GM18519 (cell line): Measurements from ENCODE around the gene SEMA4D.

Experiments used
- ATAC-seq: cut with Tn5 transposase; IDR thresholded peaks from one replicate; pipeline ENCODE4 v1.9.1; 2021; ENCODE audit warnings: mild to moderate bottlenecking, moderate library complexity; ENCODE audit not compliant: unreplicated experiment, low FRiP score

Gene SEMA4D

GRCh38 chr9:89497978-89498851 lies at the start of gene SEMA4D:
Gene SEMA4D, minus strand, starts transcription at chr9:89498113. Its CDS starts 92,657 bp downstream, at chr9:89405456.
- no peak for ATAC-seq

GRCh38 chr9:89547000-89547399 lies 49.1 kb upstream of the SEMA4D start:
- no peak for ATAC-seq

- no peak for ATAC-seq
These were observed 46.4 kb upstream of the SEMA4D start for GRCh38 chr9:89544279-89544661.

- ATAC-seq, result no peak
These were observed 45.8 kb upstream of the SEMA4D start for GRCh38 chr9:89543621-89544278.

GRCh38 chr9:89543111-89543510 lies 45.2 kb upstream of the SEMA4D start:
- ATAC-seq, result no peak

GRCh38 chr9:89542401-89543021 lies 44.6 kb upstream of the SEMA4D start:
- peak; percentile 49 for ATAC-seq

GRCh38 chr9:89541798-89542197 lies 43.9 kb upstream of the SEMA4D start:
- ATAC-seq, result no peak

GRCh38 chr9:89539374-89539773 lies 41.5 kb upstream of the SEMA4D start:
- no peak for ATAC-seq

GRCh38 chr9:89538871-89539270 lies 41.0 kb upstream of the SEMA4D start:
- no peak for ATAC-seq

- ATAC-seq, result no peak
These were observed 39.3 kb upstream of the SEMA4D start for GRCh38 chr9:89537166-89537565.

- peak; percentile 32 for ATAC-seq
These were observed 38.7 kb upstream of the SEMA4D start for GRCh38 chr9:89536600-89536999.

- ATAC-seq, result peak; percentile 44
These were observed 38.2 kb upstream of the SEMA4D start for GRCh38 chr9:89536145-89536574.

- no peak for ATAC-seq
These were observed 37.5 kb upstream of the SEMA4D start for GRCh38 chr9:89535461-89535860.

GRCh38 chr9:89534515-89535287 lies 36.8 kb upstream of the SEMA4D start:
- ATAC-seq, result no peak

GRCh38 chr9:89533411-89534095 lies 35.6 kb upstream of the SEMA4D start:
- ATAC-seq, result no peak

- no peak for ATAC-seq
These were observed 35.0 kb upstream of the SEMA4D start for GRCh38 chr9:89532944-89533343.

- no peak for ATAC-seq
These were observed 34.6 kb upstream of the SEMA4D start for GRCh38 chr9:89532478-89532877.

- no peak for ATAC-seq
These were observed 33.9 kb upstream of the SEMA4D start for GRCh38 chr9:89531766-89532165.

- ATAC-seq, result no peak
These were observed 32.8 kb upstream of the SEMA4D start for GRCh38 chr9:89530726-89531125.
